T-helper 1 cell (primary cell): Measurements from ENCODE around the gene ACTN1.
"Not testable (repeated sequence)": the region's sequence is repeated elsewhere in the genome, so short reads cannot be mapped to it uniquely, and the experiment has no call there.

ENCODE experiments used
- DNase-seq, 5 donors: peaks; one replicate each; pipeline ENCODE4 v3.0.0-alpha.2; 2012 to 2020

ACTN1 gene

GRCh38 chr14:68986225-68986624 is 7.1 kb upstream of the ACTN1 start:
- no peak for DNase-seq

GRCh38 chr14:68984686-68985085 is 5.6 kb upstream of the ACTN1 start:
- DNase-seq: no peak

GRCh38 chr14:68983191-68983590 is 4.1 kb upstream of the ACTN1 start:
- no peak for DNase-seq

- no peak for DNase-seq
Measured at GRCh38 chr14:68982581-68982980, 3.5 kb upstream of the ACTN1 start.

GRCh38 chr14:68981539-68981976 is 2.5 kb upstream of the ACTN1 start:
- no peak for DNase-seq

GRCh38 chr14:68981139-68981538 is 2.0 kb upstream of the ACTN1 start:
- no peak for DNase-seq

- DNase-seq: no peak
Measured at GRCh38 chr14:68979722-68980451, 785 bp upstream of the ACTN1 start.

GRCh38 chr14:68978172-68978911 is 760 bp downstream of the ACTN1 start:
- DNase-seq: peak in 4 of 5 donors; percentile 19 to 44 (median 26)

GRCh38 chr14:68977718-68978171 is 1.4 kb downstream of the ACTN1 start:
- DNase-seq: peak in 3 of 5 donors; percentile 19 to 78 (median 21)

GRCh38 chr14:68977180-68977717 is 1.9 kb downstream of the ACTN1 start:
- DNase-seq: peak in 1 of 5 donors; percentile 40

GRCh38 chr14:68976160-68977067 is 2.7 kb downstream of the ACTN1 start:
- no peak for DNase-seq

GRCh38 chr14:68975667-68976066 is 3.4 kb downstream of the ACTN1 start:
- no peak for DNase-seq

GRCh38 chr14:68974759-68975347 is 4.2 kb downstream of the ACTN1 start:
- no peak for DNase-seq

GRCh38 chr14:68973639-68974038 is 5.5 kb downstream of the ACTN1 start:
- DNase-seq: no peak

- not testable (repeated sequence) for DNase-seq
Measured at GRCh38 chr14:68973219-68973565, 5.9 kb downstream of the ACTN1 start.

GRCh38 chr14:68972507-68973218 is 6.4 kb downstream of the ACTN1 start:
- DNase-seq: no peak

- DNase-seq: no peak
Measured at GRCh38 chr14:68971411-68972035, 7.6 kb downstream of the ACTN1 start.

- DNase-seq: no peak
Measured at GRCh38 chr14:68970736-68971135, 8.4 kb downstream of the ACTN1 start.

- peak in 3 of 5 donors; percentile 22 to 47 (median 26) for DNase-seq
Measured at GRCh38 chr14:68970038-68970612, 9.0 kb downstream of the ACTN1 start.

GRCh38 chr14:68969278-68970033 is 9.6 kb downstream of the ACTN1 start:
- no peak for DNase-seq
